ENCODE data around the gene GPR157. TPM values are rescaled to one million over a fixed set of nuclear protein-coding genes. Genes with fewer than 3 reads are reported as not detected.

The GPR157 gene
- total and polyA plus RNA-seq, 2 donors (not counting 1 experiment from before 2014, with no cell fraction given) = 2.0 to 21.2 TPM

GRCh38 chr1:9050803-9051202, 78.1 kb downstream of the GPR157 start:
- Histone ChIP-seq H3K27ac (ENCODE audit: low read length in 2 of 2) (no peak overlapping the region), H3K4me1 (ENCODE audit: control insufficient read depth in 2 of 2, insufficient read depth in 2 of 2, low read length in 2 of 2) (no peaks in the 10 kb centered on the region), H3K4me3 (ENCODE audit: control extremely low read depth in 1 of 5, extremely low read depth in 1 of 5, insufficient read depth in 1 of 5, low read depth in 2 of 5, low read length in 4 of 5) (no peak overlapping the region), H3K9ac (ENCODE audit: low read length) (no peak overlapping the region), H4K20me1 (ENCODE audit: control insufficient read depth, insufficient read depth, low read length, poor library complexity, severe bottlenecking) (no peaks in the 10 kb centered on the region), H3K36me3 (replicated peaks in 1 of 2; ENCODE audit: control extremely low read depth in 1 of 2, control insufficient read depth in 1 of 2, extremely low read depth in 1 of 2, insufficient read depth in 2 of 2, low read length in 1 of 2) (peaks cover 4 to 19% of the 10 kb centered on the region in 2 experiments), H3K9me3 (ENCODE audit: control extremely low read depth in 1 of 3, control insufficient read depth in 2 of 3, insufficient read depth in 1 of 3, low read length in 2 of 3) (no peaks in the 10 kb centered on the region), H2AFZ (ENCODE audit: insufficient read depth, low read depth, low read length, poor library complexity, severe bottlenecking) (no peak overlapping the region), H3K79me2 (ENCODE audit: control insufficient read depth, insufficient read depth, low read length) (no peaks in the 10 kb centered on the region), H3K27me3 (replicated peaks in 1 of 4; ENCODE audit: control extremely low read depth in 1 of 4, control insufficient read depth in 3 of 4, insufficient read depth in 4 of 4, low read length in 3 of 4) (no peaks in the 10 kb centered on the region), H3K4me2 (replicated peaks; ENCODE audit: low read depth, low read length, poor library complexity, severe bottlenecking) (no peak overlapping the region)
- H3K27ac Mint-ChIP-seq = no peak overlapping the region
- H3K9me3 Mint-ChIP-seq (ENCODE audit: insufficient read depth) = no peaks in the 10 kb centered on the region
- DNase-seq (no peak), ATAC-seq (ENCODE audit: low read depth) (no peak)
- no peak overlapping the region for H3K4me3 Mint-ChIP-seq
- intact Hi-C loops (cut with micrococcal nuclease) = no loop called here
- H3K27me3 Mint-ChIP-seq = no peaks in the 10 kb centered on the region
- H3K4me1 Mint-ChIP-seq = no peaks in the 10 kb centered on the region
- ChIA-PET POLR2A (no interaction called here), CTCF (interaction anchor here (0.7 to 1.5 kb wide), 3 partner anchors 9 to 220 kb away, joined by 3 to 4 read pairs (median 4); no protein-coding TSS in a partner anchor)
- no peak for TF ChIP-seq EZH2 (IDR thresholded peaks at IDR 0.05; ENCODE audit: borderline replicate concordance, insufficient read depth, low read depth, low read length, poor library complexity, severe bottlenecking)
- TF ChIP-seq CTCF (IDR thresholded peaks at IDR 0.05) = no peak
- WGBS (ENCODE audit: insufficient coverage) = no CpG with 5 or more reads among the region's 3 CpGs

Small RNAs within 50 kb of the gene (small RNA-seq; reads per million reads assigned to genes)
- gene RF00424 (ENCODE audit: insufficient read length, low read depth, low replicate concordance) = not detected

Other genes starting within 250 kb of the GPR157 start
- gene CA6, start 183.2 kb downstream of the GPR157 start, total RNA-seq = not detected in 2 replicates
- 0.36 TPM in 1 of 2 replicates, not detected in the other for gene CA6, start 183.2 kb downstream of the GPR157 start, polyA plus RNA-seq
- not detected in 2 replicates for gene SLC2A7, start 102.7 kb downstream of the GPR157 start, total RNA-seq
- gene SLC2A7, start 102.7 kb downstream of the GPR157 start, polyA plus RNA-seq = not detected in 2 replicates
- 28.8 and 29.5 TPM in 2 replicates for gene SLC2A5, start 59.5 kb downstream of the GPR157 start, total RNA-seq
- gene SLC2A5, start 59.5 kb downstream of the GPR157 start, polyA plus RNA-seq = 16.7 and 19.9 TPM in 2 replicates
- 30.2 and 31.4 TPM in 2 replicates for gene H6PD, start 105.7 kb upstream of the GPR157 start, total RNA-seq
- gene H6PD, start 105.7 kb upstream of the GPR157 start, polyA plus RNA-seq = 9.6 and 11.3 TPM in 2 replicates
- 8.9 and 9.4 TPM in 2 replicates for gene SPSB1, start 163.8 kb upstream of the GPR157 start, total RNA-seq
- gene SPSB1, start 163.8 kb upstream of the GPR157 start, polyA plus RNA-seq = 1.1 and 1.7 TPM in 2 replicates

Data from B cell (primary cell).